SK-N-MC (cell line): ENCODE results near the gene PCDHGA1.

Experiments used
- EZH2 ChIP-seq: fragments of 200-600 bp; sonication (generic); IDR thresholded peaks from one replicate; pipeline ENCODE4 v1.6.1; 2017; ENCODE audit warnings: antibody characterized with exemption
- FOXP2 ChIP-seq: optimal IDR thresholded peaks from 2 replicates; pipeline ENCODE3; 2011; ENCODE audit warnings: mild to moderate bottlenecking, moderate library complexity; ENCODE audit not compliant: insufficient read depth; ENCODE audit errors: extremely low read length, control extremely low read depth

GRCh38 chr5:141547921-141548320 is 217.6 kb downstream of the PCDHGA1 start:
- TF ChIP-seq EZH2 (no peak), FOXP2 (no peak)
